Skeletal muscle cell (primary cell): ENCODE measurements around the gene TOX4.
"Not testable (repeated sequence)": the region's sequence is repeated elsewhere in the genome, so short reads cannot be mapped to it uniquely, and the experiment has no call there.

Source experiments
- DNase-seq: peaks from one replicate; pipeline ENCODE4 v3.0.0-alpha.2; 2010; ENCODE audit warnings: low read depth
- H3K4me3 ChIP-seq: 2 replicates; pipeline ENCODE4 v1.5.1; 2011; ENCODE audit warnings: low read depth, mild to moderate bottlenecking, control low read depth, low read length, moderate library complexity

The TOX4 gene

GRCh38 chr14:21528381-21529348 lies 51.7 kb downstream of the TOX4 start:
- no peak overlapping the region for H3K4me3 ChIP-seq
- DNase-seq, result no peak

- no peak overlapping the region for H3K4me3 ChIP-seq
- no peak for DNase-seq
These were observed 52.5 kb downstream of the TOX4 start for GRCh38 chr14:21529515-21529914.

GRCh38 chr14:21533294-21533693 lies 56.3 kb downstream of the TOX4 start:
- no peak overlapping the region for H3K4me3 ChIP-seq
- no peak for DNase-seq

GRCh38 chr14:21534576-21534975 lies 57.6 kb downstream of the TOX4 start:
- H3K4me3 ChIP-seq, result no peak overlapping the region
- no peak for DNase-seq

GRCh38 chr14:21535545-21536417 lies 58.8 kb downstream of the TOX4 start:
- H3K4me3 ChIP-seq, result no peak overlapping the region
- no peak for DNase-seq

- H3K4me3 ChIP-seq, result peak overlapping the region; percentile 4
- DNase-seq, result no peak
These were observed 59.6 kb downstream of the TOX4 start for GRCh38 chr14:21536418-21537089.

- no peak overlapping the region for H3K4me3 ChIP-seq
- DNase-seq, result no peak
These were observed 60.1 kb downstream of the TOX4 start for GRCh38 chr14:21537090-21537424.

- DNase-seq, result no peak
- no peak overlapping the region for H3K4me3 ChIP-seq
These were observed 62.4 kb downstream of the TOX4 start for GRCh38 chr14:21539189-21539940.

- H3K4me3 ChIP-seq, result no peak overlapping the region
- DNase-seq, result no peak
These were observed 64.5 kb downstream of the TOX4 start for GRCh38 chr14:21541413-21542074.

GRCh38 chr14:21543521-21543960 lies 66.5 kb downstream of the TOX4 start:
- DNase-seq, result no peak
- no peak overlapping the region for H3K4me3 ChIP-seq

GRCh38 chr14:21543963-21544362 lies 67.0 kb downstream of the TOX4 start:
- DNase-seq, result no peak
- H3K4me3 ChIP-seq, result no peak overlapping the region

- not testable (repeated sequence) for DNase-seq, H3K4me3 ChIP-seq
These were observed 67.6 kb downstream of the TOX4 start for GRCh38 chr14:21544588-21544987.
